Sigmoid colon (tissue), 3 donors: Measurements from ENCODE around the gene ALDH3B1.

Source experiments
- CTCF ChIP-seq, 4 experiments: fragments of 450-650 bp in 3 of 4; fragments of 200-600 bp in 1 of 4; IDR thresholded peaks; one replicate each; pipeline ENCODE4 v1.5.1; 2016 to 2019; ENCODE audit warnings: antibody characterized with exemption in 4 of 4, mild to moderate bottlenecking in 3 of 4, moderate library complexity in 2 of 4
- POLR2A ChIP-seq, 2 donors: fragments of 450-650 bp; IDR thresholded peaks; one replicate each; pipeline ENCODE4 v1.6.1; 2016; ENCODE audit warnings: antibody characterized with exemption in 2 of 2, mild to moderate bottlenecking in 2 of 2, moderate library complexity in 2 of 2

- TF ChIP-seq POLR2A (IDR thresholded peaks at IDR 0.05), result peak; percentile 95 to 97
- peak in 2 of 4 experiments; percentile 27 to 38 for TF ChIP-seq CTCF (IDR thresholded peaks at IDR 0.05)
Observed at GRCh38 chr11:68038718-68039525, 28.8 kb downstream of the ALDH3B1 start, which contains the start of gene TCIRG1.
